OCI-LY3 (cell line): ENCODE results near the gene TMEM255B.

ENCODE experiments used
- H2AFZ ChIP-seq: fragments of 200-600, 300-600 bp; shearing (Covaris generic); 2 replicates; pipeline ENCODE4 v1.6.0; 2014; ENCODE audit warnings: antibody characterized with exemption, low read depth, low read length
- H3K27ac ChIP-seq: fragments of 200-600, 300-600 bp; sonication (generic); 2 replicates; pipeline ENCODE4 v1.5.1; 2014; ENCODE audit warnings: mild to moderate bottlenecking, low read length, moderate library complexity, mixed read lengths
- H3K27me3 ChIP-seq: fragments of 200-600, 300-600 bp; sonication (generic); 2 replicates; pipeline ENCODE4 v1.6.1; 2014; ENCODE audit warnings: low read depth, low read length, mixed read lengths
- H3K36me3 ChIP-seq: fragments of 200-600, 300-600 bp; sonication (generic); replicated peaks from 2 replicates; pipeline ENCODE3; 2014; ENCODE audit warnings: low read depth, low read length, mixed read lengths
- H3K4me1 ChIP-seq: fragments of 300-600, 200-600 bp; sonication (generic); 2 replicates; pipeline ENCODE4 v1.6.1; 2014; ENCODE audit warnings: low read length, mixed read lengths
- H3K4me2 ChIP-seq: fragments of 200-600, 300-600 bp; sonication (generic); 2 replicates; pipeline ENCODE4 v1.6.1; 2014; ENCODE audit warnings: low read length, mixed read lengths
- H3K4me3 ChIP-seq: fragments of 300-600, 200-600 bp; sonication (generic); 2 replicates; pipeline ENCODE4 v1.5.1; 2014; ENCODE audit warnings: antibody characterized with exemption, mild to moderate bottlenecking, low read length, moderate library complexity
- H3K79me2 ChIP-seq: fragments of 300-600, 200-600 bp; shearing (Covaris generic); 2 replicates; pipeline ENCODE4 v1.6.1; 2014; ENCODE audit warnings: mild to moderate bottlenecking, low read length, mixed read lengths
- H3K9ac ChIP-seq: fragments of 300-600, 200-600 bp; shearing (Covaris generic); 2 replicates; pipeline ENCODE4 v1.6.0; 2014; ENCODE audit warnings: mild to moderate bottlenecking, low read length, moderate library complexity
- H3K9me3 ChIP-seq: fragments of 200-600, 300-600 bp; shearing (Covaris generic); 2 replicates; pipeline ENCODE4 v1.6.1; 2014; ENCODE audit warnings: low read length, mixed read lengths; ENCODE audit not compliant: insufficient read depth
- H4K20me1 ChIP-seq: fragments of 200-600, 300-600 bp; sonication (generic); 2 replicates; pipeline ENCODE4 v1.6.1; 2016; ENCODE audit warnings: low read length, mixed read lengths; ENCODE audit not compliant: insufficient read depth
- CTCF ChIP-seq: fragments of 200-600, 300-600 bp; sonication (generic); IDR thresholded peaks from 2 replicates; pipeline ENCODE4 v1.5.1; 2014; ENCODE audit warnings: antibody characterized with exemption, low read length, low read depth
- EZH2phosphoT487 ChIP-seq: fragments of 200-600 bp; shearing (Covaris generic); IDR thresholded peaks from 2 replicates; pipeline ENCODE4 v1.6.1; 2018; ENCODE audit warnings: antibody characterized with exemption, mixed run types, low read depth

The TMEM255B gene

GRCh38 chr13:113861433-113862030 is 102.5 kb downstream of the TMEM255B start:
- H3K4me1 ChIP-seq: no peaks in the 10 kb centered on the region
- no peak for TF ChIP-seq EZH2phosphoT487
- no peak for TF ChIP-seq CTCF
- no peaks in the 10 kb centered on the region; the same call in 1 of the 2 replicates for H3K9me3 ChIP-seq
- H3K4me2 ChIP-seq: no peak overlapping the region
- H3K27me3 ChIP-seq: peaks cover 5% of the 10 kb centered on the region; the same call in 1 of the 2 replicates
- H4K20me1 ChIP-seq: no peaks in the 10 kb centered on the region
- no peak overlapping the region for H3K4me3 ChIP-seq
- no peaks in the 10 kb centered on the region for H3K36me3 ChIP-seq
- H3K27ac ChIP-seq: no peak overlapping the region
- no peaks in the 10 kb centered on the region for H3K79me2 ChIP-seq
- no peak overlapping the region for H3K9ac ChIP-seq
- no peak overlapping the region for H2AFZ ChIP-seq

GRCh38 chr13:113862191-113862930 is 103.3 kb downstream of the TMEM255B start:
- H3K27me3 ChIP-seq: no peaks in the 10 kb centered on the region

GRCh38 chr13:113862931-113863523 is 104.0 kb downstream of the TMEM255B start:
- Histone ChIP-seq H3K27me3 (no peaks in the 10 kb centered on the region), H3K36me3 (no peaks in the 10 kb centered on the region), H3K4me1 (no peaks in the 10 kb centered on the region), H3K4me2 (no peak overlapping the region), H2AFZ (no peak overlapping the region), H3K9ac (no peak overlapping the region), H4K20me1 (no peaks in the 10 kb centered on the region), H3K9me3 (no peaks in the 10 kb centered on the region; the same call in 1 of the 2 replicates), H3K27ac (no peak overlapping the region), H3K79me2 (no peaks in the 10 kb centered on the region), H3K4me3 (no peak overlapping the region)
- no peak for TF ChIP-seq CTCF
- no peak for TF ChIP-seq EZH2phosphoT487

More at GRCh38 chr13:113862191-113862930, 103.3 kb downstream of the TMEM255B start:
- H2AFZ ChIP-seq: no peak overlapping the region
- H3K27ac ChIP-seq: no peak overlapping the region
- TF ChIP-seq EZH2phosphoT487: no peak
- TF ChIP-seq CTCF: no peak
- no peak overlapping the region for H3K4me2 ChIP-seq
- H3K4me1 ChIP-seq: no peaks in the 10 kb centered on the region
- H3K4me3 ChIP-seq: no peak overlapping the region
- H3K79me2 ChIP-seq: no peaks in the 10 kb centered on the region
- H4K20me1 ChIP-seq: no peaks in the 10 kb centered on the region
- no peaks in the 10 kb centered on the region; the same call in 1 of the 2 replicates for H3K9me3 ChIP-seq
- H3K9ac ChIP-seq: no peak overlapping the region
- no peaks in the 10 kb centered on the region for H3K36me3 ChIP-seq
